ENCODE measurements around the gene RAB4A. TPM values are rescaled to one million over a fixed set of nuclear protein-coding genes. Genes with fewer than 3 reads are reported as not detected.

Gene RAB4A
- polyA plus RNA-seq, 3 donors, result 53.5 to 60.3 (median 54.4) TPM

DNA sequence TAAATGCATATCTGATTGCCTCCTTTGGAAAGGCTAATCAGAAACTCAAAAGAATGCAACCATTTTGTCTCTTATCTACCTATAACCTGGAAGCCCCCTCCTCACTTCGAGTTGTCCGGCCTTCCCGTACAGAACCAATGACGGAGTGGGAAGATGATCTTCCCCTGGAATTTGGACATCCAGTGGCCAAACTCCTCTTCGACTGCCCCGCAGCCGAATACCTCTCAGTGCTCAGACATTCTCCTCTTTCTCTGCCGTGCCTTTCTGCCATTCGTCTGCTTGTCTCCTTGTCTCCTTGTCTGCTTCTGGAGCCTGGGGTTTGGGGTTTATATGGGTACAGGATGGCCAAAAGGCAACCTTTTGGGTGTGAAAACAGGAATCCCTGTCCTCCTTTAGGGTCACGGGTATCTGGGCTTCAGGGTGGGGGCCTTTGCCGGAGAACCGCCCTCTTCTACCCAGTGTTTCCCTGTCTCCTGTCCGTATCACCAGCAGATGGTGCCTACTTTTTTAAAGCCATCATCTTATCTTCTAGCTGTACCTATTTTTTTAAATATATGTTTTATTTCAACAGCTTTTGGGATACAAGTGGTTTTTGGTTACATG lies 35.9 kb upstream of the RAB4A start:
- no peak for DNase-seq (ENCODE audit: extremely low read depth in 1 of 11, low read depth in 9 of 11, low spot score in 4 of 11)

- DNase-seq (ENCODE audit: extremely low read depth in 1 of 11, low read depth in 9 of 11, low spot score in 4 of 11), result no peak
Measured at GRCh38 chr1:229237320-229237719, 33.6 kb upstream of the RAB4A start.

- DNase-seq (ENCODE audit: extremely low read depth in 1 of 11, low read depth in 9 of 11, low spot score in 4 of 11), result no peak
Measured at GRCh38 chr1:229238231-229238630, 32.7 kb upstream of the RAB4A start.

- no peak for DNase-seq (ENCODE audit: extremely low read depth in 1 of 11, low read depth in 9 of 11, low spot score in 4 of 11)
Measured at GRCh38 chr1:229238674-229239415, 32.1 kb upstream of the RAB4A start.

GRCh38 chr1:229240532-229240931 lies 30.4 kb upstream of the RAB4A start:
- DNase-seq (ENCODE audit: extremely low read depth in 1 of 11, low read depth in 9 of 11, low spot score in 4 of 11), result no peak

DNA sequence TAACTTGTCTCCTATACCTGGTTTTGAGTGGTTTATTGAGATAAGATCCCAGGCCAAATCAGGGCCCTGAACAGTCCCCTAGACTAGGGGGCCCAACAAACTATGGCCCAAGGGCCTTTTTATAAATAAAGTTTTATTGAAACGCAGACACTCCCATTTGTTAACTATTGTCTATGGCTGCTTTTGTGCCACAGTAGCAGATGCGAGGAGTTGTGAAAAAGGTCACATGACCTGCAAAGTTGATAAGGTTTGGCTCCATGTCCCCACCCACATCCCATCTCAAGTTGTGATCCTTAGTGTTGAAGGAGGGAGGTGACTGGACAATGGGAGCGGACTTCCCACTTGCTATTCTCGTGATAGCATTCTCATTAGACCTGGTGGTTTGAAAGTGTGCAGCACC lies 29.5 kb upstream of the RAB4A start:
- no peak for DNase-seq (ENCODE audit: extremely low read depth in 1 of 11, low read depth in 9 of 11, low spot score in 4 of 11)

- no peak for DNase-seq (ENCODE audit: extremely low read depth in 1 of 11, low read depth in 9 of 11, low spot score in 4 of 11)
Measured at GRCh38 chr1:229243638-229244037, 27.3 kb upstream of the RAB4A start.

- no peak for DNase-seq (ENCODE audit: extremely low read depth in 1 of 11, low read depth in 9 of 11, low spot score in 4 of 11)
Measured at GRCh38 chr1:229244091-229244490, 26.8 kb upstream of the RAB4A start.

GRCh38 chr1:229247871-229248270 lies 23.0 kb upstream of the RAB4A start:
- DNase-seq (ENCODE audit: extremely low read depth in 1 of 11, low read depth in 9 of 11, low spot score in 4 of 11), result no peak

DNA sequence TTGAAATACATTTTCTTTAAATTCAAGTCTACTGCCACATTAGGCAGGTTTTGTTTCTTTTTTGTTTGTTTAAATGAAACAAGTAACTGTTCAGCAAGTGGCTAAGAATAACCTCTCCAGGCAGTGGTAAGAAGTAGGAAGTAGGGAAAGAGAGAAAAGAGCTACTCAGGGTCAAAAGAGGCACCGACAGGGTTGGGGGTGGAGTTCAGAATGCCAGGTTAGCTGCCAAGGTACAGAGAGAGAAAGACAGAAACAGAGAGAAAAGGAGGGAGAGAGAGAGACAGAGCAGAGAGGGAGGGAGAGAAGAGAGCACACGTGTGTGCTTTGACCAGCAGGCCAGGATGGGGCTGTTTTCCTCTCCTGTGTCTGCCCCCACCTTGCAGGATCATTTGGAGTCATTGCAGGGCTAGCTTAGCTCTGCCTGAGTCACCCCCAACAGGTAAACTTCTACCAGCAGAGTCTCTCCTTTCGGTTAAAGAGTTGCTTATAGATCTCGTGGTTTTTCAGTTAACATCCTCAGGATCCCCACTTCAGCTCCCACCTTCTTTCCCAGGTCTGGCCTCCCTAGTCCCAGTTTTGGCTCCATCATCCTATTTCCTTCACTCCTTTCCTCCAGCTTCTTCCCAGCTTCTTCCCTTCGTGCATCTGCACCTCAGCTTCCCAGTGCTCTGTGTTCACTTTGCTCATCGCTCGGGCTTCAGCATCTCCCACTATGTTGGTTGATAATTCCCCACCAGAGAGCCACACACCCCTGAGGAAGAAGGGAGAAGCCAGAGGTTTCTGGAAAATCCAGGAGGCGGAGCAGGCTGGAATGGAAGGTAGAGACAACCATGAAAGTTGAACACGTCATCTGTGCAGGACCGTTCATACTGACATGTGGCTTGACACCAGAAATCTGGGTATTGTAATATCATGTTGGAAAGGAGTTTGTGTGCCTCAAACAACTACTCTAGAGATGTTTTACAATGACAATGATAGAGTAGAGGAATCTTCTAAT lies 21.8 kb upstream of the RAB4A start:
- no peak for DNase-seq (ENCODE audit: extremely low read depth in 1 of 11, low read depth in 9 of 11, low spot score in 4 of 11)

DNA sequence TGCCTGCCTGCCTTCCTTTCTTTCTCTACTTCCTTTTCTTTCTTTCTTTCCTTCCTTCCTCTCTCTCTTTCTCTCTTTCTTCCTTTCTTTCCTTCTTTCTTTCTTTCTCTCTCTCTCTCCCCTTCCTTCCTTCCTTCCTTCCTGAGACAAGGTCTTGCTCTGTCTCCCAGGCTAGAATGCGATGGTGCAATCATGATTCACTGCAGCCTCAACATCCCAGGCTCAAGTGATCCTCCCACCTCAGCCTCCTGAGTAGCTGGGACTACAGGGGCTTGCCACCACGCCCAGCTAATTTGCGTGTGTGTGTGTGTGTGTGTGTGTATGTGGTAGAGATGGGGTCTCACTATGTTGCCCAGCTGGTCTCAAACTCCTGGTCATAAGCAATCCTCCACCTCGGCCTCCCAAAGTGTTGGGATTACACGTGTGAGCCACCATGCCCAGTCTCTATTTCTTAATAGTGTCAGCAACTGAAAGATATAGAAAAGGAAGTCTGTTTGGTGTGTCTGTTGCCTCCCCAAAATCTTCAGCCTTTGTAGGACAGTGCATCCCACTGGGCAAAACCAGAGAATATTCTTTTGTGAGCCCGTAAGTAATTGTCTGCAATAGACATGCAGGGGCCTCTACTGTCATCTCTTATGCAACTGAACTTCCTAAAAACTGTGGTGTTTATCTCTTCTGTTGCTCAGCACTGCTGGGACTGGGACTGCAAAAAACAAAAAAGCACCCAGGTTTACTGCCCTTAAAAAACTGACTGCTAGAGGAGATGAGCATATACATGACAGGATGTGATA lies 20.9 kb upstream of the RAB4A start:
- DNase-seq (ENCODE audit: extremely low read depth in 1 of 11, low read depth in 9 of 11, low spot score in 4 of 11), result no peak

DNA sequence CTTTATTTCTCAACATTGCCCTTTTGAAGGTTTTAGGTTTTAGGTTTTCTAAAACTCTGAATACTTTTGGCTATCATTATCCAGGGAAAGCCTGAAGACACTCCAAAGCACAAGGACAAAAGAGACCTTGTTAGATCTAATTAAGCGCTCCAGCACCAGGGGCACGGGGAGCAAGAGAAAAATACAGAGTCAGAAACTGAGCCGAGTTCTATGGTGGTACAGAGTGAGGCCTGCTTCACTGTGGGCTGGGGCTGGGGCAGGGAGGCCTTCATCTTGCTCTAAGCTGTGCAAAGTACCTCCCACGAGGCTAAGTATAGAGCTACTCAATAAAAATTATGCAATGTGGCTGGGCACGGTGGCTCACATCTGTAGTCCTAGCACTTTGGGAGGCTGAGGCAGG lies 19.7 kb upstream of the RAB4A start:
- DNase-seq (ENCODE audit: extremely low read depth in 1 of 11, low read depth in 9 of 11, low spot score in 4 of 11), result no peak

DNA sequence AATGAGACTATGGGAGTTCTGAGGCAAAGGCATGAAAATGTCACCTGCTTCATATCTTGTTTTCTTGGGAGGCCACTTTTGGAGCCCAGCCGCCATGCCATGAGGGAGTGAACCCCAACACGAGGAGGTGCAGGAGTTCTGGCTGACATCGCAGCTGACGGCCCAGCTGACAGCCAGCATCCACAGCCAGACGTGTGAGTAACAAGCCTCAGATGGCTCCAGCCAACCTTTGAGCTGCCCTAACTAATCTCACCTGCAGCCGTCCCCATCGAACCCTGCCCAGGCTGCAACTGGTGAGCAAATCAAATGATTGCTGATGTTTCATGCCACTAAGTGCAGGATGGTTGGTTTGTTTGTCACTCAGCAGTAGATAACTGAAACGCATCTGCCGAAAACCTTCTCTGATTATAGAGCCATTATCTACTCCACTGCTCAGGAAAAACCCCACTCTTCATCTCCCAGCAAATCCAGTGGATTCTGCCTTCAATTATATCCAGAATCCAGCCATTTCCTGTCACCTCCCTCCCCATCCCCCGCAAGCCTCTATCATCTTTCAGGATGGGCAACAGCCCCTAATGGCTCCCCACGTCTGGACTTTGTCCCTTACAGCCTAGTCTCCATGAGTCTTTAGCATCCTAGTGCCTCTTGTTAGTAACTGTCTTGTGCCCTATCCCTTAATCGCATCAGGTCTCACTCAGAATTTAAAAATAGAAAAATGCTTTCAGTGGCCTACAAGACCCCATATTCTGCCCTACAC lies 18.5 kb upstream of the RAB4A start:
- no peak for DNase-seq (ENCODE audit: extremely low read depth in 1 of 11, low read depth in 9 of 11, low spot score in 4 of 11)

GRCh38 chr1:229253151-229253974 lies 17.5 kb upstream of the RAB4A start:
- peak in 2 of 11 donors; percentile 31 to 49 for DNase-seq (ENCODE audit: extremely low read depth in 1 of 11, low read depth in 9 of 11, low spot score in 4 of 11)

DNA sequence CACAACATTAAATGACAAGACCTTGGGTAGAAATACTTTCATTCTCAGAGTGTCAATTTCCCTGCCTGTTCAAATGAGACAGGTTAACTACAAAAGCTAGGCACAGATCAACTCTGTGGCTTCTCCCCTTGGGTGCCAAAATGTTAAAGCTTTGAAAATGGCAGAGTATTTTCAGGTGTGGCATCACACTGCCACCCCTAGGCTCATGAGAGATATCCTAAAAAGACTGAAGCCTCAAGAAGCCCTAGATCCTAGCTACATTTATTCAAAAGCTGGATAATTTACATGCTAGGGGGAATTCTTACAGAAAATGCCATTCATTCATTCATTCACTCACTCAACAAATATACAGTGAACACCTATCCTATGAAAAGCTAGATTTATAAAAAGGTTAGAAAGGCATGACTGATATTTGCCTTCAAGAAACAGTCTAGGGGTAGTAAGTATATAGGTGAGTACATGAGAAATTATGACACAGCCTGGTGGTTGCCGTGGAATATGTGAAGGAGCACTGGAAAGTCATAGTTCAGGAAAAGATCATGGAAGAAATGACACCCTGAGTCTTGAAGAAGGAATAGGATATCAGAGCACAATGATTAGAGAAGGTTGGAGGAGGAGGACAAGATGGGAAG lies 15.9 kb upstream of the RAB4A start:
- DNase-seq (ENCODE audit: extremely low read depth in 1 of 11, low read depth in 9 of 11, low spot score in 4 of 11), result no peak

DNA sequence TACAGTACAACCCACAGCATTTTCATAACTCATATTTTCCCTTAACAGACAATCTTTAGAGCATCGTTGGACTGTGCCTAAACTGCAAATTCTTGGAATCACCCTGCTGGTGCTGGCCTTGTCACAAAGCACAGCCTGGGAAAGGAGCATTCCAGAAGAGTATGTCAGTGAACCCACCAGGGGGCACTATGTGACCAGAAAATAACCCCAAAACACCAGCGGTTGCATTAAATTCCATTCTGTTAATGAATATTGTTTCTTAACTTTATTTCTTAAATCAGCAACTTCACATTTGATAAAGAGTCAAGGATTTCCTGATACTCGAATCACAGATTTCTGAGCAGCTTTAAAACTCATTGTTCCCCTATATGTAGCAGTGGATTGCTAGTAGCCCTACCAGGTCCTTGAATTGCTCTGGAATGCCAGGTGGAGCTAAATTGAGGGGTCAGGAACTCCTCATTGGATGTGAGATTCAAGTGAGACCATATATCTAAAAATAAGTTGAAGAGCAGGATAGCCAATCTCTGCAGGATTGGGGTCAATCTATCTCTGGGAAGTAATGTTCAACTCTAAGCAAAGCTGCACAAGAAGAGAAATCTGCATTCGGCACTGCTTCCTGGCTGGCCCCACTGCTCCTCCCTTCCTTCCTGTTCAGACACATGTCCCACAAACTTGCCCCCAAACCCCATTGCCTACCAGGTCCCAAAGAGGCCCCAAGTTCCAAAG lies 12.7 kb upstream of the RAB4A start:
- peak in 8 of 11 donors; percentile 41 to 76 (median 59) for DNase-seq (ENCODE audit: extremely low read depth in 1 of 11, low read depth in 9 of 11, low spot score in 4 of 11)

DNA sequence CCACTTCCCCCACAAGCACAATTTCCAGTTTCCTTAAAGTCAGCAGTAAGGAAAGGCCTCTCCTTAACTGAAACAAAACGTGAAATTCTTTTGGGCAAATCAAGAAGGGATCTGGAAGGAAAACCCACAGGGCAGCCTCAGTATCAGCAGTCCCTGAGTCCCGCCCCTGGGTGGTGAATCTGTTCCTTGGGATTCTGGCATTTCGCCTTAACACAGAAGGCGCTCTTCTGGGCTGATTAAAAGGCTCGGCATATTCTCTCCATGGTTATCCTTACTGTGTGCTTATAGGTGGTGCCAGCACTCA lies 12.2 kb upstream of the RAB4A start:
- no peak for DNase-seq (ENCODE audit: extremely low read depth in 1 of 11, low read depth in 9 of 11, low spot score in 4 of 11)
